Measurements from ENCODE around the gene IKZF5. TPM values are rescaled to one million over a fixed set of nuclear protein-coding genes. Genes with fewer than 3 reads are reported as not detected.

IKZF5 gene
- total RNA-seq, 1 experiment from 2014 or later, result 10.4 TPM

GRCh38 chr10:122974543-122975064, 34.0 kb downstream of the IKZF5 start:
- no peaks in the 10 kb centered on the region for H3K36me3 ChIP-seq (ENCODE audit: control insufficient read depth, insufficient read depth, low read length)
- intact Hi-C loops (cut with micrococcal nuclease; ENCODE audit: unreplicated experiment), result no loop called here
- H3K4me3 ChIP-seq (ENCODE audit: low read depth, low read length), result no peak overlapping the region
- Mint-ChIP-seq H3K4me3 (ENCODE audit: unreplicated experiment) (no peak overlapping the region), H3K9me3 (ENCODE audit: unreplicated experiment) (no peaks in the 10 kb centered on the region), H3K36me3 (ENCODE audit: insufficient read depth, unreplicated experiment) (no peaks in the 10 kb centered on the region), H3K4me1 (ENCODE audit: low read depth, unreplicated experiment) (no peaks in the 10 kb centered on the region), H3K27ac (ENCODE audit: unreplicated experiment) (no peak overlapping the region), H3K27me3 (ENCODE audit: insufficient read depth, unreplicated experiment) (no peaks in the 10 kb centered on the region)
- no peak for DNase-seq
- H3K27me3 ChIP-seq (replicated peaks; ENCODE audit: control insufficient read depth, insufficient read depth, low read length), result no peaks in the 10 kb centered on the region
- ChIA-PET POLR2A (no interaction called here), CTCF (no interaction called here)
- no peak for TF ChIP-seq CTCF (IDR thresholded peaks at IDR 0.05; ENCODE audit: insufficient read depth in 1 of 2, low read depth in 1 of 2, low read length in 1 of 2, severe bottlenecking in 1 of 2, unreplicated experiment in 1 of 2)
- no TSS peak for BruUV-seq (replicated peaks)
- H3K4me1 ChIP-seq, result no peaks in the 10 kb centered on the region
- H3K9me3 ChIP-seq, result no peaks in the 10 kb centered on the region

GRCh38 chr10:122974023-122974422, 34.6 kb downstream of the IKZF5 start:
- no TSS peak for BruUV-seq (replicated peaks)
- Histone ChIP-seq H3K36me3 (ENCODE audit: control insufficient read depth, insufficient read depth, low read length) (no peaks in the 10 kb centered on the region), H3K4me3 (ENCODE audit: low read depth, low read length) (no peak overlapping the region), H3K27me3 (replicated peaks; ENCODE audit: control insufficient read depth, insufficient read depth, low read length) (no peaks in the 10 kb centered on the region), H3K9me3 (0 out of 2 replicates have a peak, but pooled peaks cover 2% of the 10 kb centered on the region), H3K4me1 (no peaks in the 10 kb centered on the region)
- intact Hi-C loops (cut with micrococcal nuclease; ENCODE audit: unreplicated experiment), result no loop called here
- CTCF ChIA-PET, result no interaction called here
- H3K4me3 Mint-ChIP-seq (ENCODE audit: unreplicated experiment), result no peak overlapping the region
- H3K9me3 Mint-ChIP-seq (ENCODE audit: unreplicated experiment), result peaks cover 5% of the 10 kb centered on the region
- H3K36me3 Mint-ChIP-seq (ENCODE audit: insufficient read depth, unreplicated experiment), result no peaks in the 10 kb centered on the region
- no peaks in the 10 kb centered on the region for H3K4me1 Mint-ChIP-seq (ENCODE audit: low read depth, unreplicated experiment)
- no peaks in the 10 kb centered on the region for H3K27me3 Mint-ChIP-seq (ENCODE audit: insufficient read depth, unreplicated experiment)
- POLR2A ChIA-PET, result no interaction called here
- DNase-seq, result no peak
- no peak for TF ChIP-seq CTCF (IDR thresholded peaks at IDR 0.05; ENCODE audit: insufficient read depth in 1 of 2, low read depth in 1 of 2, low read length in 1 of 2, severe bottlenecking in 1 of 2, unreplicated experiment in 1 of 2)
- no peak overlapping the region for H3K27ac Mint-ChIP-seq (ENCODE audit: unreplicated experiment)

- ChIA-PET CTCF (no interaction called here), POLR2A (no interaction called here)
- no peaks in the 10 kb centered on the region for H3K4me1 ChIP-seq
- intact Hi-C loops (cut with micrococcal nuclease; ENCODE audit: unreplicated experiment), result no loop called here
- Mint-ChIP-seq H3K4me3 (ENCODE audit: unreplicated experiment) (no peak overlapping the region), H3K27ac (ENCODE audit: unreplicated experiment) (no peak overlapping the region), H3K9me3 (ENCODE audit: unreplicated experiment) (peaks cover 39% of the 10 kb centered on the region), H3K36me3 (ENCODE audit: insufficient read depth, unreplicated experiment) (peaks cover 6% of the 10 kb centered on the region), H3K27me3 (ENCODE audit: insufficient read depth, unreplicated experiment) (no peaks in the 10 kb centered on the region), H3K4me1 (ENCODE audit: low read depth, unreplicated experiment) (no peaks in the 10 kb centered on the region)
- BruUV-seq (replicated peaks), result no TSS peak
- no peak for DNase-seq
- peaks cover 3% of the 10 kb centered on the region; the same call in 1 of the 2 replicates for H3K36me3 ChIP-seq (ENCODE audit: control insufficient read depth, insufficient read depth, low read length)
- H3K4me3 ChIP-seq (ENCODE audit: low read depth, low read length), result no peak overlapping the region
- H3K9me3 ChIP-seq, result 0 out of 2 replicates have a peak, but pooled peaks cover 10% of the 10 kb centered on the region
- TF ChIP-seq CTCF (IDR thresholded peaks at IDR 0.05; ENCODE audit: insufficient read depth in 1 of 2, low read depth in 1 of 2, low read length in 1 of 2, severe bottlenecking in 1 of 2, unreplicated experiment in 1 of 2), result no peak
- H3K27me3 ChIP-seq (replicated peaks; ENCODE audit: control insufficient read depth, insufficient read depth, low read length), result no peaks in the 10 kb centered on the region
Measured at GRCh38 chr10:122968698-122969097, 39.9 kb downstream of the IKZF5 start.
